ENCODE data around the gene TMEM53.
A peak's percentile ranks its signal among the peaks of the same experiment; 100 is the strongest.
"Not testable (repeated sequence)": the region's sequence is repeated elsewhere in the genome, so short reads cannot be mapped to it uniquely, and the experiment has no call there.

TMEM53 gene

DNA sequence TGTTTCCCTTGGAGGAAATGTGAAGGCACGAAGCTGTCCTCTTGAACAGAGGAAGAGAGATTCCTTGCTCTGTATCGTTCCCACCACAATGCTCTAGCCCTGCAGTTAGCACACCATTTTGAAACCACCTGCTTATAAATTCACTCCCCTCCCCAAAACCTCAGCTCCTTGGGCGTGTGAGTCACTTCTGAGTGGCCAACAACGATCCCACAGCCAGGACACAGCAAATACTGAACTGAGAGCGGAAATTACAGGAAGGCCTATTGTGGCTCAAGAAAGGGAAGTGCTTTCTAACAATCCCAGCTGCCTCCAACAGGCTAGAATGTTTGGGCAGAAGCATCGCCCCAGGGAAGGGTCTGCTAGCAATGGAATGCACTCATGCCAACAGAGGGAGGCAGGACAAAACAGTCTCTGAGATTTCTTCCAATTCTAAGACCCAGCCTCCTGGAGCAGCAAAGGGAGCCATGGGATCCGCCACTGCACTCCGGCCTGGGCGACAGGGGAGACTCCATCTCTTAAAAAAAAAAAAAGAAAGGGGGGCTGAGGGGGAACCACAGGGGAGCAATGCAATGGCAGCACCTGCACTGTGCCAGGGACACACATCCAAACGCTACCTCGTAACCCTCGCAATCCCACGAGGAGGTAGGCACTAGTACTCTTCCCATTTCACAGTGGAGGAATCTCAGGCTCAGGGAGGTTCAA lies 1.9 kb downstream of the TMEM53 start:
- DNase-seq = no peak

DNA sequence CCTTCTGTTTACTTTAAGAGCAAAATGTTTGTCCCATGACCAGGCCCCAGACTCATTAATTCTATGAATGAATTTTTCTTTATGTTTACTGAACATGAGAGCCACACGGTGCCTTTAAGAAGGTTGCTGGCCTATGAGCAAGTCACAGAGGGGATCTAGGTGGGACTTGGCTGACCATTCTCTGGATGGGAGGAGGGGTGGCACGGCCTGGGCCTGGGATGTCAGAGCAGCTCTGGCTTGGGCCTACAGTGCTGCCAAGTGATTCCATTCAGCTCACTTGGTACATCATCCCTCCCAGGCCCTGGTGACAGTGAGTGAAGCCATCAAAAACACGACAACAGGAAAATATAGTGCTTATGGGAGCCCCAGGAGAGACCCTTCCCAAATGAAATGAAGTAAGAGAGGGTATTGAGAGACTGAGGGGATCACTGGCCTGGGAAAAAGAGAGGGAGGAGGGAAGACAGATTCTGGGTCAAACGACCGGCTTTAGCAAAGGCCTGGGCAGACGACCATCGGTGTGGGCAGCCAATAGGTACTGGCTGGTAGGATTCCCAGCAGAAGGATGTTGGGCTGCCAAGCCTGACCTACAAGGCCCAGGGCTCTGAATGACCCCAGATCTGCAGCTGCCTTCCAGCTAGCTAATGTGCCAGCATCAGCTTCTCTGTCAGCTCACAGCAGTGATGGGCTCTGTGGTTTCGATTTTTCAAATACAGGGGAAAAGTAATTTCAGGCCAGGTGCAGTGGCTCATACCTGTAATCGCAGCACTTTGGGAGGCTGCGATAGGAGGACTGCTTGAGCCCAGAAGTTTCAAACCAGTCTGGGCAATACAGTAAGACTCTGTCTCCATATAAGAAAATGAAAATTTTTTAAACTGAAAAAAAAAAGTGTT lies 3.3 kb downstream of the TMEM53 start:
- DNase-seq = no peak

DNA sequence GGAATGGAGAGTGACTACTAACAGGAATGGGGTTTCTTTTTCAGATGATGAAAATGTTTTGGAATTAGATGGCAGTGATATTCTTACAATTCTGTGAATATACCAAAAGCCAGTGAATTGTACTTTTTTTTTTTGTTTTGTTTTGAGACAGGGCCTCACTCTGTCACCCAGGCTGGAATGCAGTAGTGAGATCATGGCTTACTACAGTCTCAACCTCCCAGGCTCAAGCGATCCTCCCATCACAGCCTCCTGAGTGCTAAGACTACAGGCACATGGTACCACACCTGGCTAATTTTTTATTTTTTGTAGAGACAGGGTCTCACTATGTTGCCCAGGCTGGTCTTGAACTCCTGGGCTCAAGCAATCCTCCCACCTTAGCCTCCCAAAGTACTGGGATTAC lies 7.6 kb downstream of the TMEM53 start:
- not testable (repeated sequence) for DNase-seq

DNA sequence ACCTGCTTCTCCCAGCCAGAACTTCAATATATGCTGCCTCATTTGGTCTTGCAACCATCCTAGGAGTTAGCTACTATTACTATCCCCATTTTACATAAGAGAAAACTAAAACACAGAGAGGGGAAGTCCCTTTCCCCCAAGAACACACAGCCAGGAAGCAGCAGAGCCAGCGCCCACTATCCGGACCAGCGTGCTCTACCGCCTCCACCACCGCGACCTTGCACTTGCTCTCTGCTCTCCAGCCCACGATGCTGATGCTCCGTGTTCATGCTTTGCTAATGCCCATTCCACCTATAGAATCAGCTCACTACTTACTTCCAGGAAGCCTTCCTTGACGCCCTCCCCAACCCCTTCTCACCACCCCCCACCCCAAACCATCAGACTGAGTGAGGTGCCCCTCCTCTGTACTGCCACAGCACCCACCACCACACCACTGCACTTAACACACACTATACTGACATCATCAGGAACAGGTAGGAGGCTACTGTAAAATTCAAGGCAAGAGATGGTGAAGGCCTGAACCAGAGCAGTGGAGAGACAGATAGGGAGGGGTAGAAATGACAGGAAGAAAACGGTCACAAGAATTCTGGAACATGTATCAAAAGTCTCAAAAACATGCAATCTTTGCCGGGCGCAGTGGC lies 9.4 kb downstream of the TMEM53 start:
- DNase-seq = no peak

DNA sequence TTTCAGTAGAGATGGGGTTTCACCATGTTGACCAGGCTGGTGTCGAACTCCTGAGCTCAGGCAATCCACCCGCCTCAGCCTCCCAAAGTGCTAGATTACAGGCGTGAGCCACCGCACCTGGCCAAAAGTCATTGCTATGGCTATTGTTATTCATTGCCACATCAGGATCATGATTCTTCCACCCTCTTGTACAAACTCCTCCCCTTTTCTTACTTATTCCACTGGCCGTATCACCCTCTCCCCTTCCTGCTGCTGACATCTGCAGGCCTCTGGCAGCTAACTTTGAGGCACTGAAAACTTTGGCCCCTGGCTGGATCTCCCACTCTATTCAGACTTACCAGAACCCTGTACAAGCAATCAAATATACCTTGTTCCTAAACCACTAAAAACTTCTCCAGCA lies 10.9 kb downstream of the TMEM53 start:
- no peak for DNase-seq

DNA sequence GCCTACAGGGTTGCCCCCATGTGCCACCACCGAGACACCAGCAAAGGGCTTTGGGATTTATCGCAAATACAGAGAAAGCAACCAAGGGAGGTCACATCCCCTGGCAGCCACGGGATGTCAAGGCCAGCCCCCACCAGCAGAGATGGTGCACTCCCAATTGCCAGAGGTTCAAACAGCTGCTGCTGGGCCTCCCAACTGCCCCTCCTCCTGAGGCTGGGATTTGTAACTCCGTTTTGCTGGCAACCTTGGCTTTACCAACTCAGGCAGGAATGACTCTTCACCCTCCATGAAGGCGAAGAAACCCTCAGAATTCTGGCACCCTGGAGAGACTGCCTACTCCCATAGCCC lies 11.6 kb downstream of the TMEM53 start:
- DNase-seq = no peak

DNA sequence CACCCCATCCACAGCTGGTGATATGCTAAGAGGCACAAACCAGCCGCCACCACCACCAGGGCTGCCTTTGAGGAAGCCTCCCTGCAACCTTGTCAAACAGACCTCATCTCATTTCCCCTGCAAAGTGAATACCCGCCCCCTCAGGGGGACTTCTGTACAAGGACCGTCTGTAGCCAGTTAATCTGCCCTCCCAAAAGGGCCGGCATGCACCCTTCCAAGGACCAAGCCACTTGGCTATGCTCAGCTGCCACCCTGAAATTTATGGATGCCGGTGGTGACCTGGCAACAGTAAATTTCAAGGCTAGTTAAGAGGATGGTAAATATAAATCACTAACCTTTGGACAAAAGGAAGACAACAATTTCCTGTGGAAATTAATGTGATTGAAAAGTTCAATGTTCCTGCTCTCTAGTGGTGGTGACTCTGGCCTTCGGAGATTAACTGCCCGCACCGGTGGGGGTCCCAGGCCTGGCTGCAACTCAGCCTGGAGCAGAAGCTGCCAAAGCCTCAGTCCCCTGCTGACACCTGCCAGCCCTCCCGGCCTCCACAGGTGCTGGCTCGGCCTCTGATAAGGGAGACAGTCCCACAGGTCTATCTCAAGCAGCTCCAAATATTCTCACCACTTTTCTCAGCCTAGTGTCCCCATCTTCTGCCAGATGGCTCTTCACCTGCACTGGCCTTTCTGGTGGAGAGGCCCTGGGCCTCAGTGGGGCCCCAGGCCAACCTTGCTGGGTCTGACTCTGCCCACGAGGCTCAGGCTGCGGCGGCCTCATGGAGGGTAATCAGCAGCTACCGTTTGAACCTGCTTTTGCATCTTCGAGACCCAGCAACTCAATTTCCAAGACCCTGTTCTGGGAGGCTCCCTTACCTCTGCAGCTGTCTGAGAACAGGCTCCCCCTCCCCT lies 12.2 kb downstream of the TMEM53 start:
- DNase-seq = no peak

DNA sequence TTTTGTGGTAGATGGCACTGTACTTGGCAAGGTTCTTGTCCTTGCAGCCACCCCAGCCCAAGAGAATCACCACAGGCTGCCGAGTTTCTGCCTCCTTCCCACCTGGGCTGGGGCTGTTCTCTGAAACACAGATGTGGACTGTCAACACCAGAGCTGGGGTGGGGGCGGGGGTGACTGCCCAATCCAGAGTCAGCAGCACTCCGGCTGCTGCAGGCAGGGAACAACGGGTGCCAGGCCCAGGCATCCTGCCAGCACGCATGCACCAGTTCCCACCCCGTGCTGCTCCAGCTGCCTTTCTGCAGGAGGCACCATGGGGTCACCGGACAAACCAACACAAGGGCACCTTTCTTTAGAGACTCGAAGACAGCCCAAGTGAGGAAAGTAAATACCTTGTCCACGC lies 14.1 kb downstream of the TMEM53 start:
- DNase-seq = no peak

DNA sequence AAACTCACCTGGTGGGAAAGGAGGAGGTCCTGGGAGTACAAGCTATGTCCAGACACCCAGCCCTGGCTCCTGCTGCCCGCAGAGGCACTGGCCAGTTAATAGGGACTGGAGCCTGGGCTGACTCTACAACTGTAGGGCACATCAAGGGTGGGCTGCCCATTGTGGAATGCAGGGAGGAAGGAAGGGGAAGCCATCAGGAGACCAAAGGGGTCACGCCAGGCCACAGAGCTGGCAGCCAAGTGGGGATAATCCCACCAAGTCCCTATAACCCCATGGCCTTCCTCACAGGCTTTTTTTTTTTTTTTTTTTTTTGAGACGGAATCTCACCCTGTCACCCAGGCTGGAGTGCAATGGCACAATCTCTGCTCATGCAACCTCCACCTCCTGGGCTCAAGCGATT lies 14.7 kb downstream of the TMEM53 start:
- DNase-seq = no peak

DNA sequence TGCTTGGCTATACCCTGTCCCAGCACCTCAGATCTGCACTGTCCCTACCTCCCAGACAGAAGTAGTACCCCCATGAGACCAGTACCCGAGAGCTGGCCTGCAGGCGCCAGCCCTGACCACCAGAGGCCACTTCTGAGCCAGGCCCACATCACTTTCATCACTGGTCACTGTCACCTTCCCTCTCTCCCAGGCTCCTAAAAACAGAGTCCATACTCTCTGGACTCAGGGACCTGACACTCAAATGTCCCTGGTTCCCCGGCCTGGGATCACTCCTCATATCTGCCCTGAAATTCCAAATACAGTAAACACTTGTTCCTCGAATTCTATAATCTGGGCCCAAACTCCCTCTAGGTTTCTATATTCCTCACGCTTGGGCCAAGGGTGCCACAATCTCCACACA lies 18.7 kb downstream of the TMEM53 start:
- no peak for DNase-seq

DNA sequence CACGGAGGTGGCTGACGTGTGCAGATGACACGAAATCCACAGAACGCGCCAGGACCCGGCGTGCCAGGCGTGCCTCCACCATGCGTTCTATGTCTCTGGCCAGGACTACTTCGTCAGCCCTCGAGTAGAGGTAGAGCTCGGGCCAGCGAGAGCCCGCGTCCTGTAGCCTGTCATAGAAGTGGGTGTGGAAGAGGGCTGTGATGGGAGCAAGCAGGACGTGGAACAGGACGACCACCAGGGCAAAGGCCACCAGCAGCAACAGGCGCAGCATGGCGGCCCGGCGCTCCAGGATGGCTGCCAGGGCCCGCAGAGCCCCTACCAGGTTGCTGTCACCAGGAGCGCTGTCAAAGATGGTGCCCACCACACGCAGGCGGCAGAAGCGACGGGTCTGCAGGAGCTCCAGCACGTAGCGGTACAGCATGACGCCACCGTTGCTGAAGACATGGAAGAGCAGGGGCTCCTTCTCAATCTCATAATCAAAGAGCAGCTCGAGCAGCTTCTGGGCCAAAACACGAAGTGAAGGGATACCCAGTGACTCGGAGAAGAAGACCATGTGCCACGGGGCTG lies 19.6 kb downstream of the TMEM53 start:
- DNase-seq = no peak

DNA sequence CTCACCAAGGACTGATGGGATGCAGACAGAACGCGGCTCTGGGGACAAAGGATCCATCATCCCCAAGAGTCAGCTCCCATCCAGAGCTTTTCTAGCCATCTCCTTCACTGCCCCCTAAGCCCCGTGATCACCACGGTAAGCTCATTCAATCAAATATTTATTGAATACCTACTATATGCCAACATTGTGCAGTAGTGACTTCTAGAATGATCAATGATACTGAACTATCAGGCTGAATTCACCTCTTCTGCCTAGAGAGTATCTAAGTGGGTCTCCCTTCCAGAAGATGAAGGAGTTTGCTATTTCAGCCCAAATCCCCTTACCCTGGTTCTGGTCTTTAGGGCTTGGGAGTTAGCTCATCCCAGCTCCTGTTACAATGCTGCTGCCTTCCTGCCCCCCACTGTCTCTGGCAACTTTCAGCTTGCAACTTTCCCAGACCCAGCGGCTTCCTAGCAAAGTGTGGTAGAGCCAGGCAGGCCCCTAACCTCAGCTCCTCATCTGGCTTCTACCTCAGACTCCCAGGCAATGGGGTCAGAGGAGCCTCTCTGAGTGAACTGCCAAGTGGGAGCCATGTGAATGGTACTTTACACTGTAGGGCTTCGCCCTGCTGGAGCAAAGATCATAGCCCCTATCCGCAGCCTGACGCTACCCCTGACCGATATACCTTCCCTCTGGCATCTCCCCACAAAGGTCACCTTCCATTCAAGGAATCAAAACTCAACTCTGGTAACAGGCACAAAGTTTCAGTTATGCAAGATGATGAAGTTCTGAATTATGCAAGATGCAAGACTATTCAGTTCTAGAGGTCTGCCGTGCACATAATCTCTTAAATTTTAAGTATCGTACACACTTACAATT lies 20.9 kb downstream of the TMEM53 start:
- no peak for DNase-seq

DNA sequence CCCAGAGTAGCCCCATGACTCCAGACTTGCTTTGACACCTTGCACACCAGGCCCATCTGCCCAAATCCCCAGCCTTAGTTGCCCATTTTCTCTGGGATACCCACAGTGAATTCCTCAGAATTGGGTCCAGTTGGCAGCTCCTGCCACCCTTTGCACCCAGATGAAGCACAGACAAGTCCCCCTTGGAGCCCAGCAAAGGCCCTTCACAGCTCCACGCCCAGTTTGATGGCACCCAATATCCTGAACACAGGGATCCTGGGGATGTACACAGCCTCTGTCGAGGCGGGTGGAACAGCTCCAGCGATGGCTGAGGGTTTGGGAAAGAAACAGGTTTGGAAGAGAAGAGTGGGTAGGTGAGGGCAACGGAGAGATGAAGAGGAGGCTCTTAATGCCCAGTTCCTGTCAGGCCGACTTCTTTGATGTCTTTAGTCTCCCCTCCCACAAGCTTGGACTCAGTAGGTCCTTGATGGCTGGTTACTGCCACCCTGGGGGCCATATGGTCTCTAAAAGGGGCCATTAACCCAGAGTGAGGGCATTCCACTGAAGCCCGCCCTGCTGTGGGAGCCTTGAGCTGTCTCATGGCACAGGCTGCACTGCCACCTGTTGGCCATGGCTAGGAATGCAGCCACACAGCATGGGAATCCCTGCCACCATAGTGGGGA lies 21.7 kb downstream of the TMEM53 start:
- peak; percentile 51 for DNase-seq

DNA sequence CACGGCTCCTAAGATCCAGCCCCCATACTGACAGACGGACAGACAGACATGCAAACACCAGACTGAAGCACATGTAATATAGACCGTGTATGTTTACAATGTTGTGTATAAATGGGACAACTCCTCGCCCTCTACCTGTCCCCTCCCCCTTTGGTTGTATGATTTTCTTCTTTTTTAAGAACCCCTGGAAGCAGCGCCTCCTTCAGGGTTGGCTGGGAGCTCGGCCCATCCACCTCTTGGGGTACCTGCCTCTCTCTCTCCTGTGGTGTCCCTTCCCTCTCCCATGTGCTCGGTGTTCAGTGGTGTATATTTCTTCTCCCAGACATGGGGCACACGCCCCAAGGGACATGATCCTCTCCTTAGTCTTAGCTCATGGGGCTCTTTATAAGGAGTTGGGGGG lies 23.2 kb downstream of the TMEM53 start:
- no peak for DNase-seq

DNA sequence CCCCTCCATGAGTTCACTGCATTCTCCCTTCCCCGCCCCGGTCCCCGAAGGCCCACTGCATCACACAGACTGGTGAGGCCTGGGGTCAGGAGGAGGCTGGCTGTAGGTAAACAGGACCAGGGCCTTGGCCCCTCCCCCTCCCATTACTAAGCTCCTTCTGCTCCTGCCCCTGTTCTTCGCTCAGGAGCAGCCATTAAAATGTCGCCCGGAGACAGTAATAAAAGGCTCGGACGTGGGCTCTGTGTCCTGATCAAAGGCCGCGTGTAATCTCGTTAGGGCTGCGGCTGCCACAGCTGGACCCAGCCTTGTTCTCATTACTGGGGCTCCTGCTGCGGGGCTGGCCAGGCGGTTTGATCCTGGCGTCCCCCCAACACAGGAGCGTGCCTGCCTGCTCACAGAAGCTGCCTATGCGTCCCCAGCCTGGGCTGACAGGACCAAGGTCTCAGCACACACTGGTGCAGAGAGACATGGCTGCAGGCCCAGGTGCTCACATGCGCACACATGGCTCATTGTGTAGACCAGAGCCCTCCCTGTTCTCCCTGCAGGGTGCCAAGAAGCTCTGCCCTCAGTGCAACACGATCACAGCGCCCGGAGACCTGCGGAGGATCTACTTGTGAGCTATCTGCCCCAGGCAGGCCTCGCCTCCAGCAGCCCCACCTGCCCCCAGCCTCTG lies 24.0 kb downstream of the TMEM53 start:
- no peak for DNase-seq

DNA sequence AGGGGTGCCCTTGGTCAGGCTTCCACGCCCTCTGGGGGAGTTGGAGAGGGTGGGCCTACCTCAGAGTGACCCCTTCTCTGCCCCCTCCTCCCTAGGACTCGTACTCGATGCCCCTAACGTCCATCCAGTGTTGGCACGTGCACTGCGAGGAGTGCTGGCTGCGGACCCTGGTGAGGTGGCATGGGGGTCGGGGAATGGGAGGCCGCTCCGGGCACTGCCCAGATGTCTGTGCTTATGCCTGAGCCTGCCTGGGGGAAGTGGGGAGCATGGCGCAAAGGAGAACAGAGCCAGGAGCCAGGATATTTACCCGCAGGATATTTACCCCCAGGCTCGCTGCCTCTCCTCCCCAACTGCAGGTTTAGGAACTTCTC lies 24.5 kb downstream of the TMEM53 start:
- no peak for DNase-seq

DNA sequence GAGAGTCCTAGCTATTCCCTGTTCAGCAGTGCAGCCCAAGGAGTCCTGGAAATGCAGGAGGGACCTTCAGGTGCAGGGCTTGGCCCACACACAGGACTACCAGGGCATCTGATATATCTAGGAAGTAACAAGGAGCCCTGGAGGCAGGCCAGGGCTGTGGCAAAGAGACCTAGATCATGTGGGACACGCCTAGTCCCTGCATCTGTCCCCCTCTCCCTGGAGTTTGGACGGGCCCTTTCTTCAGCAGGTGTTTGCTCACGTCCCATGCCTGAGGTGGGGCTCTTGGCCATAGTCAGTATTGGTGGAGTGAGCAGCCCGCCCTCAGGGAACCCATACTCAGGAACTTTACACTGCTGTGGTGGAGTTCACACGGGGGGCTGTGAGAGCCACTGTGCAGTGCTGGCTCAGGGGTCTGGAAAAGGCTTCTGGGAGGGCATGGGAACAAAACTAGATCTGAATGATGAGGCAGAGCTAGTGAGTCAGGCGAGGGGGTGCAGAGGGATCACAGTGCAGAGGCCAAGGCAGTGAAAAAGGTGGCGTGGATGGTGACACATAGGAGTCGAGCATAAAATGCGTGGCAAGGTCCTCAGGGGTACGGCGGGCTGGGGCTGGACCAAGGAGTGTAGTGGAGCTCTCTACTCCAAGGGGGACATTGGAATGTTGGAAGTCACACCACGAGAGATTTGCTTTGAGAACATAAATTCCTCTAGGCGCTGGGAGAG lies 25.6 kb downstream of the TMEM53 start:
- no peak for DNase-seq

DNA sequence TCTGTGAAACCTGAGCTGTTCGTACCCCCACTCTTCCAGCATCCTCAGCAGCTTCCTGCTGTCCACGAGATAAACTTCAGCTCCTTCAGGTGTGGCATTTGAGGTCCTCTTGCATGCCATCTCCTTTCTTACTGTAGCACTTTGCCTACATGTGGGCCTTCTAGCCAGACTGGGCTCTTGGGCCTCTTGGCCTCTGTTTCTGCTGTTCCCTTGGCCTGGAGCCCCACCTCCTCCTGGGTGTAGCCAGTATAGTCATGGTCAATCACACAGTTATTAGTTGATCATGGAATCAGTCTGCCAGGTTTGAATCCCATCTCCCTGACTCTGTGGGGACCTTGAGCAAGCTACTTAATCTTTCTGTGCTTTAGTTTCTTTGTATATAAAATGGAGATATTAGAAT lies 26.4 kb downstream of the TMEM53 start:
- no peak for DNase-seq

DNA sequence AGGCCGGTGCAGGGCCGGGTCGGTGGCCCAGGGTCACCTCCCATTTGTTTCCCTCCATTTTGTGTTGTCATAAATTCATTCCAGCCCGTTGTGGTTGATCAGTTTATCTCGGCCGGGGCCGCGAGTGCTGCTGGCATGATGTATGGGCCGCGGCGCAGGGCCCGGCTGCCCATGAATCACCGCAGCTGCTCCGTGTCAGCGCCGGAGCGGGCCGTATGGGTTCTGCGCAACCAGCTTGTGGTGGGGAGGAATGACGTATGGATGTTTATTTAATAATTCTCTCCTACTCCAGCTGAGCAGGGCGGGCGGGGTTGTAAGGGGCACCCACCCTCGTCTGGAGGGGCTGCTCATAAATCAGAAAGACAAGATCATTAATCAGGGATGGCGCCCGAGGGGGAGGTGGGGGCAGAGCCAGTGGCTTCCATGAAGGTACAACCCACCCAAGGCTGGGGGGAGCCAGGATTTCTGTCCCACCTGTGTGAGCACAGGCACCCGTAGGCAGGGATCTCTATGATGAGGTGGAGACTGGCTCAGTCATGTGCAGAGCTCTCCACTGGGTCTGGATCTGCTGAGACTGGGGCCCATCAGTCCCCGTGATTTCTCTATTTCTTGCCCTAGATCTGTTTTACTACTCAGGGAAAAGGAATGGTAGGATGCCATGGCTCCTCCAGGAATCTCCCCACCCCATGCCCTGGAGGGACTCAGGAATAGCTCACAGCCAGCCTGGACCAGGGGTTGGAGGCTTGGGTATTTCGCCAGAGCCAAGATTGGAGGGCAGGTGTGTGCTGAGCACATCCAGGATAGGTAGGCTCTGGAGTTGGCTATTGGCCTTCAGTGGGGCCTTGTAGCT lies 27.8 kb downstream of the TMEM53 start:
- no peak for DNase-seq
